ENCODE measurements around the gene U2AF2.

U2AF2 gene

DNA sequence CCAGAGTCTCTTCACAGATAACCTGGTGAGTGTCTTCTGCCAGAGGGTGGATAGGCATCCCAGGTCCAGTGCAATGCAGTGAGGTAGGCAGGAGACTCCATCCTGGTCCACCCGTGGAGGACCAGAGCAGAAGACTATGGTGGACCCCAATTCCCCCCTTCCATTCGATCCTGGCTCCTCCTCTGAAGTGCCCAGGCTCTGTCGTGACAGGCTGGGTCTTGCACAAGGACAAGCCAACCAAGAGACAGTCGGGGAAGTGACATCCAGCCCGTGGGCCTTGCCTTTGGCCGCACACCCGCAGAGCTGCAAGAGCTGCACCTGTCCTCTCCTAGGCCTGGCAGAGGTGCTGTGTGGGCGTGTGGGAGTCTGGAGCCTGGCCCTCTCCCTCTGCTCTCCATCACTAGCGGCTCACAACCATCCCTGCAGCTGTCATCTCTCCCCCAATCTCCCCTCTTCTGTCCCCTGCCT is 33.6 kb upstream of the U2AF2 start:
- TF ChIP-seq, protein P1, sequence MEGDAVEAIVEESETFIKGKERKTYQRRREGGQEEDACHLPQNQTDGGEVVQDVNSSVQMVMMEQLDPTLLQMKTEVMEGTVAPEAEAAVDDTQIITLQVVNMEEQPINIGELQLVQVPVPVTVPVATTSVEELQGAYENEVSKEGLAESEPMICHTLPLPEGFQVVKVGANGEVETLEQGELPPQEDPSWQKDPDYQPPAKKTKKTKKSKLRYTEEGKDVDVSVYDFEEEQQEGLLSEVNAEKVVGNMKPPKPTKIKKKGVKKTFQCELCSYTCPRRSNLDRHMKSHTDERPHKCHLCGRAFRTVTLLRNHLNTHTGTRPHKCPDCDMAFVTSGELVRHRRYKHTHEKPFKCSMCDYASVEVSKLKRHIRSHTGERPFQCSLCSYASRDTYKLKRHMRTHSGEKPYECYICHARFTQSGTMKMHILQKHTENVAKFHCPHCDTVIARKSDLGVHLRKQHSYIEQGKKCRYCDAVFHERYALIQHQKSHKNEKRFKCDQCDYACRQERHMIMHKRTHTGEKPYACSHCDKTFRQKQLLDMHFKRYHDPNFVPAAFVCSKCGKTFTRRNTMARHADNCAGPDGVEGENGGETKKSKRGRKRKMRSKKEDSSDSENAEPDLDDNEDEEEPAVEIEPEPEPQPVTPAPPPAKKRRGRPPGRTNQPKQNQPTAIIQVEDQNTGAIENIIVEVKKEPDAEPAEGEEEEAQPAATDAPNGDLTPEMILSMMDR (IDR thresholded peaks at IDR 0.05): no peak
- H2AFZ ChIP-seq: no peak overlapping the region
- no peaks in the 10 kb centered on the region for H3K36me3 ChIP-seq (ENCODE audit: control insufficient read depth, insufficient read depth, low read length)
- no peak overlapping the region for H3K4me3 ChIP-seq (ENCODE audit: low read depth, low read length)
- no peak overlapping the region for H3K4me2 ChIP-seq (ENCODE audit: low read length)
- H3K27me3 ChIP-seq (ENCODE audit: control insufficient read depth, insufficient read depth, low read length): no peaks in the 10 kb centered on the region
- H3K4me1 ChIP-seq: no peaks in the 10 kb centered on the region
- no peaks in the 10 kb centered on the region for H3K9me3 ChIP-seq (ENCODE audit: control insufficient read depth, low read length)
- H3K79me2 ChIP-seq: peaks cover 2% of the 10 kb centered on the region
- H3K27ac ChIP-seq: no peak overlapping the region
- H3K9ac ChIP-seq: no peak overlapping the region

DNA sequence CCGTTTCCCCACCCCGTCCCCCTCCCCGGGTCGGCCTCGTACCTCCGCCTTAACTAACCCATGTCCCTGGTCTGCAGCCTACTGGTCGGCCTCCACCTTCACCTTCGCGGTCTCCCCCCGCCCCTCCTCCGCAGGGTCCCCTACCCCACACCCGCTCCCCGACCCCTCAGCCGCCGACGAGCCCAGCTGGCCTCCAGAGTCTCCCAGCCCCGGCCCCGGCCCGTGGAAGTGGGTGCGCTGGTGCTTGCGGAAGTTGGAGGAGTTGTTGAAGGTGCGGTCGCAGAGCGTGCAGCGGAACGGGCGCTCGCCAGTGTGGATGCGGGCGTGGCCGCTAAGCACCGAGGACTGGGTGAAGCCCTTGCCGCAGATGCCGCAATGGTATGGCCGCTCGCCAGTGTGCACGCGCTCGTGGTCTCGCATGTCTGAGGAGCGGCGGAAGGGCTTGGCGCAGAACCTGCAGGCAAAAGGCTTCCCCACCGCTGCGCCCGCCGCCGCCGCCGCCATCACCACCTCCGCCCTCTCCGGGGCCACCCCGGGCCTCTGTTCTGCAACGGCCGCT is 33.1 kb upstream of the U2AF2 start:
- Histone ChIP-seq H3K36me3 (ENCODE audit: control insufficient read depth, insufficient read depth, low read length) (no peaks in the 10 kb centered on the region), H2AFZ (no peak overlapping the region), H3K4me2 (ENCODE audit: low read length) (no peak overlapping the region), H3K9ac (no peak overlapping the region), H3K27me3 (ENCODE audit: control insufficient read depth, insufficient read depth, low read length) (no peaks in the 10 kb centered on the region), H3K27ac (no peak overlapping the region), H3K4me3 (ENCODE audit: low read depth, low read length) (no peak overlapping the region), H3K79me2 (no peaks in the 10 kb centered on the region), H3K9me3 (ENCODE audit: control insufficient read depth, low read length) (no peaks in the 10 kb centered on the region), H3K4me1 (no peaks in the 10 kb centered on the region)
- TF ChIP-seq, protein P1 (IDR thresholded peaks at IDR 0.05): no peak

DNA sequence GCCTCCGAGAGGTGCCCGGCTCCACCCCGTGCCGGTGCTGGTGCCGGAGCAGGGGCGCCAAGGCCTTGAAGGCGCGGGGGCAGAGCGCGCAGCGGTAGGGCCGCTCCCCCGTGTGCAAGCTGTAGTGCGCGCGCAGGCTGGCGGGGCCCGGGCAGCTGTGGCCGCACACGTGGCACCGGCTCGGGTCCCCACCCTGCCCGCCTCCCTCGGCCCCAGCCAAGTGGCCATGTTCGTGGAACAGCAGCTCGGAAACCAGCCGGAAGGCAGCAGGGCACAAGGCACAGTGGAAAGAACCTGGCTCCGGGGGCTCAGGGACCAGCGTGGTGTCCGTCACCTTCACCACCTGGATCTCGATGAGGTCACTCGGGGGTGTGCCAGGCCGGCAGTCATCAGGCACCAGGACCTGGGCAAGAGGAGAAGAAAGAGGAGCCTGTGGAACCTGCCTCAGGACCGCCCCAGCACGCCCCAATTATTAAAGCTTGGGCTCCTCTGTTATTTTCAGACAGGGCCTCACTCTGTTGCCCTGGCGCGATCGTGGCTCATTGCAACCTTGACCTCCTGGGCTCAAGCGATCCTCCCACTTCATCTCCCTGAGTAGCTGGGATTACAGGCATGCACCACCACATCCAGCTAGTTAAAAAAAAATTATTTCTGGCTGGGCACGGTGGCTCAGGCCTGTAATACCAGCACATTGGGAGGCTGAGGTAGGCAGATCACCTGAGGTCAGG is 32.4 kb upstream of the U2AF2 start:
- no peak overlapping the region for H2AFZ ChIP-seq
- no peaks in the 10 kb centered on the region for H3K4me1 ChIP-seq
- H3K27ac ChIP-seq: no peak overlapping the region
- H3K9me3 ChIP-seq (ENCODE audit: control insufficient read depth, low read length): no peaks in the 10 kb centered on the region
- no peaks in the 10 kb centered on the region for H3K27me3 ChIP-seq (ENCODE audit: control insufficient read depth, insufficient read depth, low read length)
- H3K4me3 ChIP-seq (ENCODE audit: low read depth, low read length): no peak overlapping the region
- no peaks in the 10 kb centered on the region for H3K36me3 ChIP-seq (ENCODE audit: control insufficient read depth, insufficient read depth, low read length)
- H3K9ac ChIP-seq: no peak overlapping the region
- no peaks in the 10 kb centered on the region for H3K79me2 ChIP-seq
- H3K4me2 ChIP-seq (ENCODE audit: low read length): no peak overlapping the region
- TF ChIP-seq, protein P1 (IDR thresholded peaks at IDR 0.05): no peak

DNA sequence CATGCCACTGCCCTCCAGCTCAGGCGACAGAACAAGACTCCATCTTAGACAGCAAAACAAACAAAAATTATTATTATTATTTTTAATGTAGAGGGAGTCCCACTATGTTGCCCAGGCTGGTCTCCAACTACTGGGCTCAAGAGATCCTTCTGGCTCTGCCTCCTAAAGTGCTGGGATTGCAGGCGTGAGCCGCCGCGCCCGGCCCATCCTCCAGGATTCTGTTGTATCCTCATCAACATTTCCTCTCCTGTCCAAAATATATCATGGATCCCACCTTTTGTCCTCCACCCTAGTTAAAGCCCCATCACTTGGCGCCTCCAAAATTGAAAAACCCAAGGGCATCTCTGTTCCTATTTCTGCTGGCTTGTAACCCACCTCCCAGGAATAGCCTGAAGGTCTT is 31.7 kb upstream of the U2AF2 start:
- TF ChIP-seq, protein P1 (IDR thresholded peaks at IDR 0.05): no peak
- Histone ChIP-seq H3K4me2 (ENCODE audit: low read length) (no peak overlapping the region), H3K4me3 (ENCODE audit: low read depth, low read length) (no peak overlapping the region), H3K9me3 (ENCODE audit: control insufficient read depth, low read length) (no peaks in the 10 kb centered on the region), H3K27ac (no peak overlapping the region), H3K79me2 (no peaks in the 10 kb centered on the region), H2AFZ (no peak overlapping the region), H3K36me3 (ENCODE audit: control insufficient read depth, insufficient read depth, low read length) (no peaks in the 10 kb centered on the region), H3K4me1 (no peaks in the 10 kb centered on the region), H3K27me3 (ENCODE audit: control insufficient read depth, insufficient read depth, low read length) (no peaks in the 10 kb centered on the region), H3K9ac (no peak overlapping the region)

DNA sequence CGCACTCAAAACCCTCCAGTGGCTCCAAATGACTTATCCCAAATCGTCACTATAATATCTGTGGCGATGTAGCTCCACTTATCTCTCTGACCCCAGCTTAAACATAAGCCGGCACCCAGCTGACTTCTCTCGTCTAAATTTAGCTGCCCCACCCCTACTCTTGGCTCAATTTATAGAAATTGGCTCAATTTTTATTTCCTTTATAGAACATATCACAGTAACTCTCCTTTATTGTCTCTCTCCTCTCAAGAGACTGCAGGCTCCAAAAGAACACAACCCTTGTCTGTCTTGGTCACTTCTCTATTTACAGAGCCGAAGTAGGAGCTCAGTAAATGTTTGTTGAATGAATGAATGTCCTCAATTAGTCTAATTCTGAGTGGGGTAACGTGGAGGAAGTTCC is 31.3 kb upstream of the U2AF2 start:
- no peaks in the 10 kb centered on the region for H3K4me1 ChIP-seq
- TF ChIP-seq, protein P1 (IDR thresholded peaks at IDR 0.05): no peak
- no peaks in the 10 kb centered on the region for H3K79me2 ChIP-seq
- H3K9ac ChIP-seq: no peak overlapping the region
- peak overlapping the region; percentile 24 for H3K4me2 ChIP-seq (ENCODE audit: low read length)
- peak overlapping the region; percentile 27 for H3K4me3 ChIP-seq (ENCODE audit: low read depth, low read length)
- no peaks in the 10 kb centered on the region for H3K9me3 ChIP-seq (ENCODE audit: control insufficient read depth, low read length)
- H3K36me3 ChIP-seq (ENCODE audit: control insufficient read depth, insufficient read depth, low read length): no peaks in the 10 kb centered on the region
- peak overlapping the region; percentile 95 for H3K27ac ChIP-seq
- peak overlapping the region; percentile 41 for H2AFZ ChIP-seq
- no peaks in the 10 kb centered on the region for H3K27me3 ChIP-seq (ENCODE audit: control insufficient read depth, insufficient read depth, low read length)
